ENCODE data around the gene RLF.
"Not testable (repeated sequence)": the region's sequence is repeated elsewhere in the genome, so short reads cannot be mapped to it uniquely, and the experiment has no call there.

Gene RLF

GRCh38 chr1:40167317-40167716, 6.1 kb downstream of the RLF start:
- in situ Hi-C loops (cut with HindIII; ENCODE audit: low sequenced_read_pairs) = no loop called here

DNA sequence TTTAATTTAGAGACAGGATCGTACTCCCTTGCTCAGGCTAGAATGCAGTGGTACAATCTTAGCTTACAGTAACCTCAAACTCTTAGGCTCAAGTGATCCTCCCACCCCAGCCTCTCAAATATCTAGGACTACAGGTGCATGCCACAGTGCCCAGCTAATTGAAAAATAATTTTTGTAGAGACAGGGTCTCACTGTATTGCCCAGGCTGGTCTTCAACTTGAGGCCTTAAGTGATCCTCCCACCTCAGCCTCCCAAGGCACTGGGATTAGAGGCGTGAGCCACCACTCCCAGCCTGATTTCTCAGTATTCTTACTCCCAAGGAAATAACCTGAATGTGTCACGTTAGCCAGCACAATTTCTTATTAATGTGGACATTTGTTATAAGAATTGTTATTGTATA, 9.8 kb downstream of the RLF start:
- in situ Hi-C loops (cut with HindIII; ENCODE audit: low sequenced_read_pairs) = no loop called here

- in situ Hi-C loops (cut with HindIII; ENCODE audit: low sequenced_read_pairs) = no loop called here
Observed at GRCh38 chr1:40174788-40175187, 13.6 kb downstream of the RLF start.

- in situ Hi-C loops (cut with HindIII; ENCODE audit: low sequenced_read_pairs) = not testable (repeated sequence)
Observed at GRCh38 chr1:40176989-40177388, 15.8 kb downstream of the RLF start.

- in situ Hi-C loops (cut with HindIII; ENCODE audit: low sequenced_read_pairs) = no loop called here
Observed at GRCh38 chr1:40178200-40178599, 17.0 kb downstream of the RLF start.

GRCh38 chr1:40179496-40180089, 18.4 kb downstream of the RLF start:
- in situ Hi-C loops (cut with HindIII; ENCODE audit: low sequenced_read_pairs) = no loop called here

- in situ Hi-C loops (cut with HindIII; ENCODE audit: low sequenced_read_pairs) = no loop called here
Observed at GRCh38 chr1:40183055-40183710, 22.0 kb downstream of the RLF start.

DNA sequence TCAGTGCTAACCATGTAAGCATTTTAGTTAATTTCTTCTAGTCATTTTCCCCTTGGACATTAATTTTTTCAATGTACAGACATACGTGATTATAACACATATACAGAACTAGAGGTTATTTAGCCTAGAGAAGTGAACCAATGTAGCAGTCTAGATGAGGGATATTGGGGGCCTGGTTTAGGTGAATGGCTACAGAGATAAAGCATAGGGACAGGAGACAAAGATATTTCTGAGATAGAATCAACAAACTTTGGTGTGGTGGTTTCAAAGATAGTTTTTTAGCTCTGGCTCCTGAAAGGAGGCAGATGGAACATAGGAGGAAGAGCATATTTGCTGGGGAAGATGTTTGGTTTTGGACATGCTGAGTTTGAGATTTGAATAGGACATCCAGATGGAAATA, 23.0 kb downstream of the RLF start:
- in situ Hi-C loops (cut with HindIII; ENCODE audit: low sequenced_read_pairs) = no loop called here

DNA sequence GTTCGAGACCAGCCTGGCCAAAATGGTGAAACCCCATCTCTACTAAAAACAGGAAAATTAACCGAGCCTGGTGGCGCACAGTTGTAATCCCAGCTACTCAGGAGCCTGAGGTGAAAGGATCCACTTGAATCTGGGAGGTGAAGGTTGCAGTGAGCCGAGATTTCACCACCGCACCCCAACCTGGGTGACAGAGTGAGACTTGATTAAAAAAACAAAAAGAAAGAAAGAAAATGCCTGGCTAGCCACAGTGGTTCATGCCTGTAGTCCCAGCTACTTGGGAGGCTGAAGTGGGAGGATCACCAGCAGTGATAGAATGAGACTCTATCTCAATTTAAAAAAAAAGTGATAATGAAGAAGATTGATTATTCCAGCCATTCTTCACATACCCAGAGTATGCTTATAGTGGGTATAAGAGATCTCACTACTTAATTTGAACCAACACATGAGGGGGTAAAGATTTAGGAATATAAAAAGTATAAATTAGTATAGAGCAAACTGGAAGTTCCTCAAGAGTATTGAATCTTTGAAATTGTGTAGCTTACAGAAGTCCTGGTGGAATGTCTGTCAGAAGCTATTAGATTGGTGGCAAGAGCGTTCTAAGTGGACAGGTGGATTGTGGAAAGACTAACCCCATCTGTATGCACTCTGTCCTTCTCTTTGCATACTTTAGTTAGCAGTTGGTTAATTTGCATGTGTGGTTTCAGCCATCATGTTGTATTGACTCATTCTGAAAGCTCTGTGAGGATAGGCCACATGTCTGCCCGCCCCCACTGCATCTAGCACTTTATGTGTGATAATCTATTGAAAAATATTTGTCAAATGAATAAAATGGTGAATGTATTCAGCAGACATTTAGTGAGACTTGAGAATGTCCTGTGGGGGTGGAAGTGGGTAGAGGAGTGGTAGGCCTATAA, 25.0 kb downstream of the RLF start:
- in situ Hi-C loops (cut with HindIII; ENCODE audit: low sequenced_read_pairs) = loop anchor here (5.0 kb wide), 1 partner anchor 106 kb away; no protein-coding TSS in a partner anchor

DNA sequence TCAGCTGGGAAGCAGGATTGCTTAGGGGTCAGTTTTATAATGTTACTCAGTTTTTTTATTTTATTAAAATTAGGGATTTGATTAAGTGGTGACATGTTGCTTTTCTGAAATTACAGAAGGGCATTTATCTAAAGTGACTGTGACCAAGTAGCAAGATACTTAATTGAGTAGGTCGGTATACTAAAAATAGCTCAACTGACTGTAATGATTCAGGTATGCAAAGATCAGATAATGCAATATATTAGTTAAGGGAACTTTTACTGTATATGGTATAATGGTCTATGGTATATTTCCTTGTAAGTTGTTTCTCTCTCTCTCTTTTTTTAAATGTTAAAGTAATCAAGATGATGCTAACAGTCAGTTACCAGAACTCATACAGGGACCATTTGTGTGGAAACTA, 26.2 kb downstream of the RLF start:
- in situ Hi-C loops (cut with HindIII; ENCODE audit: low sequenced_read_pairs) = loop anchor here (5.0 kb wide), 1 partner anchor 105 kb away; no protein-coding TSS in a partner anchor

GRCh38 chr1:40194639-40195038, 33.5 kb downstream of the RLF start:
- in situ Hi-C loops (cut with HindIII; ENCODE audit: low sequenced_read_pairs) = loop anchor here (5.0 kb wide), 1 partner anchor 37 kb away; no protein-coding TSS in a partner anchor

GRCh38 chr1:40197656-40198055, 36.5 kb downstream of the RLF start:
- in situ Hi-C loops (cut with HindIII; ENCODE audit: low sequenced_read_pairs) = no loop called here

- in situ Hi-C loops (cut with HindIII; ENCODE audit: low sequenced_read_pairs) = no loop called here
Observed at GRCh38 chr1:40199126-40199525, 37.9 kb downstream of the RLF start.

DNA sequence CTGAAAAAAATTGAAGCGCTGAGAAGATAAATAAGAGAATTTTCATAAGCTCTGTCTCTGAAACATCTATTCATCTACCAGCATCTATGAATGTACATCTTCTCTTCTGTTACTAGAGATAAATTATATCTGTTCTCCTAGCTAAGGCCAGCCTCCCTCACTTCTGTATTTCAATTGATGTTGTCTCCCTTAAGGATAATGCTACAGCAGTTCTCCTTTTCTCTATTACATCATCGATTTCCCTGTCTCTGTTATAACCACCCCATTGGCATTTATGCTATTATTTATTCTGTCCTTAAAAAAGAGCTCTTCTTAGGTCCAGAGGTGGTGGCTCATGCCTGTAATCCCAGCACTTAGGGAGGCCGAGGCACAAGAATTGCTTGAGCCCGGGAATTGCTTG, 43.7 kb downstream of the RLF start:
- in situ Hi-C loops (cut with HindIII; ENCODE audit: low sequenced_read_pairs) = no loop called here

DNA sequence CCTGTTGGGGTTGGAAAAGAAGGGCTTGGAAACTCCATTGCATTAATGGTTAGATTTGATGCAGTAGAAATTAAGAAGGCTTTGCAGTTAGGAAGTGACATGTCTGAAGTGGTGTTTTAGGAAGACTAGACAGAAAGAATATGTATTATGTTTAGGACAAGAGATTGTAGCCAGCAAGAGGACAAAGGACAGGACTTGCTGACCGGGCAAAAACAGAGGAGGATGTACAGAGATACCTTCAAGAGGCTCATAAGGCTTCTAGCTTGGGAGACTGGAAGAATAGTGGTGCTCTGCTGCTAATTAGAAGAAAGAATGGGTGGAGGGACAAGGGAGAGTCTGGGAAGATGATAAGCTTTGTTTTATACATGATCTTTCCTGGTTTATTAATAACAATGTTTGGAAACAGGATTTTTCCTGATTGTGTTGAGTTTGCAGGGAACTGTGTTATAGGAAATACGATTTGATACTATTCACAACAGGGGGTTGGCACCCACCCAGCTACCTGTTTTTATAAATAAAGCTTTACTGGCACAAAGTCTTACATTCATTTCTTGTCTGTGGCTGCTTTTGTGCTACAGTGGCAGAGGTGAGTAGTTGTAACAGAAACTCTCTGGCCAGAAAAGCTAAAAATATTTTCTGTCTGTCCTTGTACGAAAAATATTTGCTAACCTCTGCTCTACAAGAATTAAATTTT, 49.5 kb downstream of the RLF start:
- in situ Hi-C loops (cut with HindIII; ENCODE audit: low sequenced_read_pairs) = no loop called here

DNA sequence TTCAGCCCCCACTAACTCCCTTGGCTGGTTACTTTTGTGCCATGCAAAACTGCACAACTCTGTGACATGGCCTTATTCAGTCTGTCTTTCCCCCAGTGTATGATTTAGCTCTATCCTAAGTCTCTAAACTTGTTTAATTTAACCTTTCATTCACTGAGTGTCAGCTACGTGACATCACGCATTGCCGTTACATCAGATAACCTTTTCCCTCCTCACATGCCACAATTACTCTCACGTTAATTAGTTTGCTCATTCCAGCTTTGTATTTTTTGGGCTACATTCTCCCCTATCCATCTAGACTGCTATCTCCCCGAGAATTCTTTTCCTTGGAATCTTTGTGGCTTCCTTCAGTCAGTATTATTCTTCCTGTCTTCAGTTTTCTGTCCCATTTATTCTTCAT, 57.1 kb downstream of the RLF start:
- in situ Hi-C loops (cut with HindIII; ENCODE audit: low sequenced_read_pairs) = no loop called here

- in situ Hi-C loops (cut with HindIII; ENCODE audit: low sequenced_read_pairs) = not testable (repeated sequence)
Observed at GRCh38 chr1:40221471-40221905, 60.3 kb downstream of the RLF start.

GRCh38 chr1:40221977-40222772, 61.0 kb downstream of the RLF start:
- in situ Hi-C loops (cut with HindIII; ENCODE audit: low sequenced_read_pairs) = no loop called here

- in situ Hi-C loops (cut with HindIII; ENCODE audit: low sequenced_read_pairs) = no loop called here
Observed at GRCh38 chr1:40224040-40224439, 62.9 kb downstream of the RLF start.

DNA sequence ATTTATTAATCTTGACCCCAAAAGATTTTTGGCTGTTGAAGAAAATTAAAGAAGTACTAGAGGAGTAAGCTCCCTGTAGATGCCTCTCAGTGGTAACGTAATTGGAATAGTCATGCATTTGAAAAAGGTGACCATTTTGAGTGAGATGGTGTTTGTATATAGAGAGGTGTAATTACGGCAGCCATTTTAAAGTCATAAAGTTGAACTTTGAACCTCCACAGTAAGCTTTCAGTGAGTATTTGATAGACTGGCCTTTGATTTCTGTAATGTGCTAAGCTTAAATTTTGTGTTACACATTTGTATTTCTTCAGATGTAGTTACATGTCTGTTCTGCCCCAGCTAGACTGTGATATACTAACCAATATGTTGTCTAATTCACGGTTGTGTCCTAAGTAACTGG, 65.0 kb downstream of the RLF start:
- in situ Hi-C loops (cut with HindIII; ENCODE audit: low sequenced_read_pairs) = no loop called here
